HL-60 (cell line): ENCODE results near the gene NEK3.

ENCODE experiments used
- DNase-seq, 2 experiments: peaks; one replicate each; pipeline ENCODE4 v3.0.0-alpha.2; 2010 to 2020; ENCODE audit warnings: low read depth in 1 of 2, low spot score in 1 of 2
- H3K27ac ChIP-seq: fragments of 250-450 bp; sonication (Bioruptor Pico); replicated peaks from 2 replicates; pipeline ENCODE4 v1.5.1; 2020; ENCODE audit warnings: mild to moderate bottlenecking, moderate library complexity
- H3K27me3 ChIP-seq: fragments of 250-450 bp; sonication (Bioruptor Pico); 2 replicates; pipeline ENCODE4 v1.5.1; 2021; ENCODE audit warnings: mild to moderate bottlenecking, moderate library complexity; ENCODE audit not compliant: insufficient read depth, poor library complexity, severe bottlenecking
- H3K4me3 ChIP-seq: replicated peaks from 2 replicates; pipeline ENCODE4 v1.5.1; 2011; ENCODE audit warnings: mild to moderate bottlenecking, control low read depth, low read length; ENCODE audit not compliant: insufficient read depth
- GABPA ChIP-seq: IDR thresholded peaks from 2 replicates; pipeline ENCODE4 v1.6.1; 2012; ENCODE audit warnings: low read depth
- POLR2AphosphoS5 ChIP-seq: IDR thresholded peaks from 2 replicates; pipeline ENCODE4 v1.6.1; 2012; ENCODE audit warnings: low read depth
- SPI1 ChIP-seq: IDR thresholded peaks from 2 replicates; pipeline ENCODE4 v1.6.1; 2012; ENCODE audit warnings: low read depth, mild to moderate bottlenecking, borderline replicate concordance
- TF ChIP-seq, protein P1 (sequence below): IDR thresholded peaks from 2 replicates; pipeline ENCODE4 v1.6.1; 2012; ENCODE audit warnings: low read depth; ENCODE audit not compliant: insufficient replicate concordance
- TF ChIP-seq, protein P2 (sequence below): IDR thresholded peaks from one replicate; pipeline ENCODE4 v1.5.1; 2011; ENCODE audit warnings: low read length, control low read depth, inconsistent platforms; ENCODE audit not compliant: insufficient read depth

NEK3 gene

DNA sequence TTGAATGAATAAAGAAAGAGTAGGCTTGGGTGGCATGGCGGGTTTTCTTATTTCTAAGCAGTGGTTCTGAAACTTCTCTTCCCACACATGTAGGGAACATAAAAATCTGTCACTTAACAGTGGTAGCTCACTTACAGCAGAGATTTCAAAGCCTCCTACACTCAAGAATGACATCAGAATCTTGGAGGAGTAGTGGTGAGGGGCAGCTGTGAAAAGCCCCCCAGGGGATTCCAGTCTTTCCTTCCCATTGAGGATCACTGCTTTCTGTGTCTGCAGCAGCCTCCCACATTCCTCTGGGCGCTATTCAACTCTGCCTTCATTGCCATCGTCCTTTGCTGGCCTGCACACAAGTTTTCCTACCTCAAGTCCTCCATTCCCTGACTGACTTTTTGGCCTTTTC lies 21.9 kb downstream of the NEK3 start:
- no peak for DNase-seq
- Histone ChIP-seq H3K27ac (no peak overlapping the region), H3K27me3 (no peaks in the 10 kb centered on the region), H3K4me3 (no peak overlapping the region)
- TF ChIP-seq GABPA (no peak), SPI1 (no peak), POLR2AphosphoS5 (no peak)
- TF ChIP-seq, protein P1, sequence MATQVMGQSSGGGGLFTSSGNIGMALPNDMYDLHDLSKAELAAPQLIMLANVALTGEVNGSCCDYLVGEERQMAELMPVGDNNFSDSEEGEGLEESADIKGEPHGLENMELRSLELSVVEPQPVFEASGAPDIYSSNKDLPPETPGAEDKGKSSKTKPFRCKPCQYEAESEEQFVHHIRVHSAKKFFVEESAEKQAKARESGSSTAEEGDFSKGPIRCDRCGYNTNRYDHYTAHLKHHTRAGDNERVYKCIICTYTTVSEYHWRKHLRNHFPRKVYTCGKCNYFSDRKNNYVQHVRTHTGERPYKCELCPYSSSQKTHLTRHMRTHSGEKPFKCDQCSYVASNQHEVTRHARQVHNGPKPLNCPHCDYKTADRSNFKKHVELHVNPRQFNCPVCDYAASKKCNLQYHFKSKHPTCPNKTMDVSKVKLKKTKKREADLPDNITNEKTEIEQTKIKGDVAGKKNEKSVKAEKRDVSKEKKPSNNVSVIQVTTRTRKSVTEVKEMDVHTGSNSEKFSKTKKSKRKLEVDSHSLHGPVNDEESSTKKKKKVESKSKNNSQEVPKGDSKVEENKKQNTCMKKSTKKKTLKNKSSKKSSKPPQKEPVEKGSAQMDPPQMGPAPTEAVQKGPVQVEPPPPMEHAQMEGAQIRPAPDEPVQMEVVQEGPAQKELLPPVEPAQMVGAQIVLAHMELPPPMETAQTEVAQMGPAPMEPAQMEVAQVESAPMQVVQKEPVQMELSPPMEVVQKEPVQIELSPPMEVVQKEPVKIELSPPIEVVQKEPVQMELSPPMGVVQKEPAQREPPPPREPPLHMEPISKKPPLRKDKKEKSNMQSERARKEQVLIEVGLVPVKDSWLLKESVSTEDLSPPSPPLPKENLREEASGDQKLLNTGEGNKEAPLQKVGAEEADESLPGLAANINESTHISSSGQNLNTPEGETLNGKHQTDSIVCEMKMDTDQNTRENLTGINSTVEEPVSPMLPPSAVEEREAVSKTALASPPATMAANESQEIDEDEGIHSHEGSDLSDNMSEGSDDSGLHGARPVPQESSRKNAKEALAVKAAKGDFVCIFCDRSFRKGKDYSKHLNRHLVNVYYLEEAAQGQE = no peak
- TF ChIP-seq, protein P2, sequence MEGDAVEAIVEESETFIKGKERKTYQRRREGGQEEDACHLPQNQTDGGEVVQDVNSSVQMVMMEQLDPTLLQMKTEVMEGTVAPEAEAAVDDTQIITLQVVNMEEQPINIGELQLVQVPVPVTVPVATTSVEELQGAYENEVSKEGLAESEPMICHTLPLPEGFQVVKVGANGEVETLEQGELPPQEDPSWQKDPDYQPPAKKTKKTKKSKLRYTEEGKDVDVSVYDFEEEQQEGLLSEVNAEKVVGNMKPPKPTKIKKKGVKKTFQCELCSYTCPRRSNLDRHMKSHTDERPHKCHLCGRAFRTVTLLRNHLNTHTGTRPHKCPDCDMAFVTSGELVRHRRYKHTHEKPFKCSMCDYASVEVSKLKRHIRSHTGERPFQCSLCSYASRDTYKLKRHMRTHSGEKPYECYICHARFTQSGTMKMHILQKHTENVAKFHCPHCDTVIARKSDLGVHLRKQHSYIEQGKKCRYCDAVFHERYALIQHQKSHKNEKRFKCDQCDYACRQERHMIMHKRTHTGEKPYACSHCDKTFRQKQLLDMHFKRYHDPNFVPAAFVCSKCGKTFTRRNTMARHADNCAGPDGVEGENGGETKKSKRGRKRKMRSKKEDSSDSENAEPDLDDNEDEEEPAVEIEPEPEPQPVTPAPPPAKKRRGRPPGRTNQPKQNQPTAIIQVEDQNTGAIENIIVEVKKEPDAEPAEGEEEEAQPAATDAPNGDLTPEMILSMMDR = no peak

DNA sequence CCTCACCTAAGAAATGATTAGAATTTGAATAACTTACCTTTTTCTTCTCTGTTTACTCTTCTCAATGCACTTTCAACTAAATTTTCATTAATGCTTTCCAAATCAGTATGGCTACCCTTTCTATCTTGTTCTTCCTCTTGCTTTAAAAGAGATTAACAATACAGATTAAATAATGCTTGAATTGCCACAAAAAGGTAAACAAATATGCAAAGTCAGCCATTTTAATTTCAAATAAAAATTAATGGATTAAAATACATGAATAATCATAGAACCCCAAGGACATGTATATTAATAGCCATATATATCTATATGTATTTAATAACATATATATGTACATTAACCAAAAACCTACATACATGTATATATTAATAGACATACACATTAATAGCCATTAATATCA lies 22.6 kb downstream of the NEK3 start:
- Histone ChIP-seq H3K27me3 (no peaks in the 10 kb centered on the region), H3K27ac (no peak overlapping the region), H3K4me3 (no peak overlapping the region)
- TF ChIP-seq, protein P2 = no peak
- TF ChIP-seq POLR2AphosphoS5 (no peak), GABPA (no peak), SPI1 (no peak)
- TF ChIP-seq, protein P1 = no peak
- DNase-seq = no peak

DNA sequence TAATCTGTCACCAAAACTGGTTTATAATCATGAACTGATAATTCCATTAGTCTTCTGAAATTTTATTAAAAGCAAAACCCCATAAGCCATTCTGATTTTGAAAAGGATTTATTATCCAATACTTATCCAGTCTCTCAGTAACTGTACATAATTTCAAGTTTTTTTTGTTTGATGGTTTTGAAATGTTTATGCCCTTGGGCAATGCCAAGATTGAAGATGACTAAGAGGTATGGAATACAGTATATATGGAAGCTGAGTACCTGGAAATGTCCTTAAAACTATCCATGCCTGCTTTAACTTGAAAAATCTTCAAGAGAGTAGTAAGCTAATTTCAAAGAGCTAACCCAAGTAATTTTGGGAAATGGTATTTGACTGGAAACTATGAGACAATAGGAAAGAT lies 28.8 kb downstream of the NEK3 start:
- DNase-seq = no peak
- no peak overlapping the region for H3K27ac ChIP-seq
- no peak overlapping the region for H3K4me3 ChIP-seq
- TF ChIP-seq GABPA = no peak
- TF ChIP-seq, protein P1 = no peak
- TF ChIP-seq POLR2AphosphoS5 = no peak
- no peak for TF ChIP-seq SPI1
- TF ChIP-seq, protein P2 = no peak
- H3K27me3 ChIP-seq = no peaks in the 10 kb centered on the region
